GM12864 (cell line): ENCODE results near the gene SLC19A2.
"Not testable (repeated sequence)": the region's sequence is repeated elsewhere in the genome, so short reads cannot be mapped to it uniquely, and the experiment has no call there.

Experiments used
- DNase-seq: peaks from one replicate; pipeline ENCODE4 v3.0.0-alpha.2; 2011; ENCODE audit warnings: low read depth
- H3K4me3 ChIP-seq: 2 replicates; pipeline ENCODE4 v1.5.1; 2011; ENCODE audit warnings: mild to moderate bottlenecking, low read depth, low read length, control low read depth
- TF ChIP-seq, protein P1 (sequence below): IDR thresholded peaks from 2 replicates; pipeline ENCODE4 v1.5.1; 2011; ENCODE audit warnings: low read depth, mild to moderate bottlenecking, moderate library complexity, low read length, control low read depth, inconsistent platforms; ENCODE audit errors: missing control alignments

Gene SLC19A2

DNA sequence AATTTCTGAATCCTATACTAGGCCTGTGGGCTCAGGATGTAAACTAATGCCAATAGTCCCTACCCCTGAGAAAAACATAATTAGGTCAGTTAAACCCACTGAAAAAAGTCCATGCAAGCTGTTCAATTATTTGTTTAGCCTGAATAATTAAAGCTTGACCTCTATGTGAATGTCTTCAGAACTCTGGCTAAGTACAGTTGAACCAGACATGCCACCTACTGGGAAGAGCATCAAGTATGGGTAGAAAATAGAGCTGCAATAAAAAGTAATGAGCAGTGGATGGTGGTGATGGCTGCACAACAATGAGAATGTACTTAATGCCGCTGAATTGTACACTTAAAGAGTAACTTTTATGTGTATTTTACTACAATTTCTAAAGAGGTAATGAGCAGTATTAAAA, 23.6 kb upstream of the SLC19A2 start:
- no peak for DNase-seq
- H3K4me3 ChIP-seq, result no peak overlapping the region
- TF ChIP-seq, protein P1, sequence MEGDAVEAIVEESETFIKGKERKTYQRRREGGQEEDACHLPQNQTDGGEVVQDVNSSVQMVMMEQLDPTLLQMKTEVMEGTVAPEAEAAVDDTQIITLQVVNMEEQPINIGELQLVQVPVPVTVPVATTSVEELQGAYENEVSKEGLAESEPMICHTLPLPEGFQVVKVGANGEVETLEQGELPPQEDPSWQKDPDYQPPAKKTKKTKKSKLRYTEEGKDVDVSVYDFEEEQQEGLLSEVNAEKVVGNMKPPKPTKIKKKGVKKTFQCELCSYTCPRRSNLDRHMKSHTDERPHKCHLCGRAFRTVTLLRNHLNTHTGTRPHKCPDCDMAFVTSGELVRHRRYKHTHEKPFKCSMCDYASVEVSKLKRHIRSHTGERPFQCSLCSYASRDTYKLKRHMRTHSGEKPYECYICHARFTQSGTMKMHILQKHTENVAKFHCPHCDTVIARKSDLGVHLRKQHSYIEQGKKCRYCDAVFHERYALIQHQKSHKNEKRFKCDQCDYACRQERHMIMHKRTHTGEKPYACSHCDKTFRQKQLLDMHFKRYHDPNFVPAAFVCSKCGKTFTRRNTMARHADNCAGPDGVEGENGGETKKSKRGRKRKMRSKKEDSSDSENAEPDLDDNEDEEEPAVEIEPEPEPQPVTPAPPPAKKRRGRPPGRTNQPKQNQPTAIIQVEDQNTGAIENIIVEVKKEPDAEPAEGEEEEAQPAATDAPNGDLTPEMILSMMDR, result no peak

DNA sequence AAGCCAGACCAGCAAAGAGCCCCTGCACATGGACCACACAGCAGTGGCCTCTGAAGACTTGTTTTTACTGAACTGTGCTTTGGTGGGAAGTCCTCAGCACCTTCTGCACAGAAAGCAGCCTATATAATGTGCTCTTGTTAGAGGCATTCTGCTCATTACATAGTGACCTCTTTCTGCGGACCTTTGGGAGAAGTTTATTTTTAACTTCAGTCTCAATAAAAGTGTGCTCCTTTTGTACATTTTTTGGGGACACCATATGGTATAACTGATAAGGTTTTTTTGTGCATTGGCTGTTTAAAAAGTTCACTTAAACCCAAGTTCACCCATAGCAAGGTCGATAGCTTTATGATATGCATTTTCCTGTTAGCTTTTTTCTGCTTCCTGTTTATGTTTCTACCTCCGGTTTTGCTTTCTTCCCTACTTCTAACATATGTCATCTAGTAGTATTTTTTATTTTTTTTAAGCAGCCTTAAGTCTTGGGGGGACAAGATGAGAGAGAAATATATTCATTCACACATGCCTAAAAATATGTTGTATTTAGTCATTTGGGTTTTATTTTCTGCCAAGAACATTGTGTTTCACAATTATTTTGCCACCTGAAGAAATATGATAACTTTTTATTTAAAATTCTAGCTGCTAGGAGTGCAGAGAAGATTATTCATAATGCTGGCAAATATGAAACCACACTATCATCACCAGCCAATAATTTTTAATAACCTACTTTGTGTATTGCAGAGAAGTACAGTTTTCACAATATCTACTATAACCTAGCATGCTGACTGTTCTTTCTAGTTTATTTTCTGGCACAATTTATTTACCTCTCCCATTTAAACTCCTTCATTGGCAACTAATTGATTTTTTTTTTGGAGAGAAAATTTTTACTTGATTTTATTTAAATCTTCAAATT, 22.9 kb upstream of the SLC19A2 start:
- TF ChIP-seq, protein P1, result no peak
- DNase-seq, result no peak
- no peak overlapping the region for H3K4me3 ChIP-seq

DNA sequence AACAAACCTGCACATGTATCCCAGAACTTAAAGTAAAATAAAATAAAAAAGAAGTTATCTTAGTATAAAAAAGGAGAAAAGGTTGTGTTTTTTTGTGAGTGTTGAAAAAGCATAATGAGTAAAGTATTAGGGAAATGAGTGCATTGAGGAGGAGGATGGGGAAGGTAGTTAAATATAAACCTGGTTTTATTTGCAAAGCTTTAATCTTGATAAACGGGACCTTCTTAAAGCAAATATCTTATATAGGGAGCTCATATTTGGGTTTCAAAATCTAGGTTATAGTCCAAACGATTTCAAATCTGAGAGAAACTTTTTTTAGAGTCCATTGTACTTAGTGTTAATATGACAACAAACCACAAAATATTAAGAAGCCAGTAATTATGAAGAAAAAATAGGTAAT, 21.7 kb upstream of the SLC19A2 start:
- H3K4me3 ChIP-seq, result no peak overlapping the region
- DNase-seq, result no peak
- TF ChIP-seq, protein P1, result no peak

DNA sequence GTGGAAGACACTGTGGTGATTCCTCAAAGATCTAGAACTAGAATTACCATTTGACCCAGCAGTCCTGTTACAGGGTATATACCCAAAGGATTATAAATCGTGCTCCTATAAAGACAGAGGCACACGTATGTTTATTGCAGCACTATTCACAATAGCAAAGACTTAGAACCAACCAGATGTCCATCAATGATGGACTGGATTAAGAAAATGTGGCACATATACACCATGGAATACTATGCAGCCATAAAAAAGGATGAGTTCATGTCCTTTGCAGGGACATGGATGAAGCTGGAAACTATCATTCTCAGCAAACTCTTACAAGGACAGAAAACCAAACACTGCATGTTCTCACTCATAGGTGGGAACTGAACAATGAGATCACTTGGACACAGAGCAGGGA, 17.9 kb upstream of the SLC19A2 start:
- DNase-seq, H3K4me3 ChIP-seq: not testable (repeated sequence)

DNA sequence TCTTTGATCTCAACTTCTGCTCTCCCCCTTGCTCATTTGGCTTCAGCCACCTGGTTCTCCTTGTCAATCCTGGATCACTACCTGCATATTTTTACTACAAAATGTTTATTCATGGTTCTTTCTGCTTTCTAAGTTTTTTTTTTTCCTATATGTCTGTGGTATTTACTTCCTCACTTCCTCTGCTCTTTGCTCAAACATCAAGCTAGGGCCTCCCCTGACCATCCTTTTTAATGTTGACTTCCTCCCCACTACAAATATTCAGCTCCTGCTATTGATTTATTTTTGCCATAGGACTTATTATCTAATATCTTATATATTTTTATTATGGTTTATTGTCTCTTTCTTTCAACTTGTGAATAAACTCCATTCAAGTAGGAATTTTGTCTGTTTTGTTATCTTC, 14.1 kb upstream of the SLC19A2 start:
- TF ChIP-seq, protein P1, result no peak
- no peak overlapping the region for H3K4me3 ChIP-seq
- DNase-seq, result no peak

DNA sequence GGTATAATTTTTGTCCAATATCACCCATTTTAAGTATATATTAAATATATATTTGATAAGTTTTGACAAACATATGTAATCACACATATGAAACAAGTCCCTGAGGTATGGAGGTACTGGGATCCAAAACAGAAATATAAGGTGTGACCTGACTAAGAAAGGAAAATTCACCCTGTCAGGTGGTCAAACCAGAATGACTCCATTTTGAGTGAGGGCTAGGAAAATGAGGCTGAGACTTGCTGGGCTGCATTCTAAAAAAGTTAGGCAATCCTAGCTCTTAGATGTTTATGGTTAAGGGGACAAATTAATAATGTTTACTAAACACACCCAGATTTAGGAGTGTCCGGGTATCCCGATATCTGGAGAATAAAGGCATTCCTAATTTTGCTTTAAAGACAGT, 11.6 kb upstream of the SLC19A2 start:
- no peak for DNase-seq
- TF ChIP-seq, protein P1, result no peak
- H3K4me3 ChIP-seq, result no peak overlapping the region

DNA sequence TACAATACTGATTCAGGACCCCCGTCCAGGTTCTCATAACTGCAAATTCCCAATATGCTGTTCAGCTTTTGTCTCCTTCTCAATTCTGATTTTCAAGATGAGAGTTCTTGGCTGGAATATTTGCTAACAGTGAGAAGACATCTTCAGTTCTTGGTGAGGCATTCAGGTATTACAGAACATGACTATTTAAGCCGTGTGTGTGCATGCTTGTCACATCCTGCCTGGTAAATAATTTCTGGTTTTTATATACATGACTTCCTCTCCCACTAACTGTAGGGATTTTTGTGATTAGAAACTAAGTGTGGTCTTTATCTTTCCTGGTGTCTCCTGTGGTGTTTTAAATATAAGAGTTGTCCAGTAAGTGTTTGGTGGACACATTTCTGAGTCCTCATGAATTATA, 10.2 kb upstream of the SLC19A2 start:
- TF ChIP-seq, protein P1, result no peak
- H3K4me3 ChIP-seq, result no peak overlapping the region
- no peak for DNase-seq
